ENCODE data around the gene GINS3. TPM values are rescaled to one million over a fixed set of nuclear protein-coding genes. Genes with fewer than 3 reads are reported as not detected.
"Not testable (repeated sequence)": the region's sequence is repeated elsewhere in the genome, so short reads cannot be mapped to it uniquely, and the experiment has no call there.

Gene GINS3
- total and polyA plus RNA-seq, 4 donors: 0.76 to 5.9 (median 1.2) TPM

DNA sequence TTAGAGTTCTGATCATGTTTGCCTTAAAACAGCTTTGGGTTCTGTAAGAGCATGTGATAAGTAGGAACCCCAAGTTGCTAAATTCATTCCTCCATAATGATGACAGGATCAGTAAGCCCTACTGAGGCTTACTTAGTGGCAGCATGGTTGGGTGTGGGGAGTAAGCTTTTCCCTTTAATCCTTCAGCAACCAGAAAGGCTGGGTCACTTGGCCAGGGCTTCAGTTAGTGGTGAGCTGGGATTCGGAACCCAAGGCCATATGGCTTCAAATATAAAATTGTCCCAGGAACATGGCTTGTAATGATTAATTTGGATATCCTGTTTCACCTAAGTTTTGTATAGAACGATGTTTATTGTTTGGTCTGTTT is 850 bp downstream of the GINS3 start:
- 64% methylated on average over 2 of the region's 2 CpGs for WGBS
- peak overlapping the region; percentile 85 to 96 (median 85) for H3K4me3 ChIP-seq (ENCODE audit: low read depth in 1 of 3, low read length in 3 of 3)

DNA sequence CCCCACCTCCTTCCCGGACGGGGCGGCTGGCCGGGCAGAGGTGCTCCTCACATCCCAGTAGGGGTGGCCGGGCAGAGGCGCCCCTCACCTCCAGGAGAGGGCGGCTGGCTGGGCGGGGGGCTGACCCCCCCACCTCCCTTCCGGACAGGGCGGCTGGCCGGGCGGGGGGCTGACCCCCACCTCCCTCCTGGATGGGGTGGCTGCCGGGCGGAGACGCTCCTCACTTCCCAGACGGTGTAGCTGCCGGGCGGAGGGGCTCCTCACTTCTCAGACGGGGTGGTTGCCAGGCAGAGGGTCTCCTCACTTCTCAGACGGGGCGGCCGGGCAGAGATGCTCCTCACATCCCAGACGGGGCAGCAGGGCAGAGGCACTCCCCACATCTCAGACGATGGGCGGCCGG is 4.6 kb downstream of the GINS3 start:
- not testable (repeated sequence) for H3K9me3 ChIP-seq (ENCODE audit: control insufficient read depth in 4 of 4, low read length in 3 of 4); H3K36me3 ChIP-seq (ENCODE audit: control insufficient read depth in 4 of 4, insufficient read depth in 3 of 4, low read depth in 1 of 4, low read length in 3 of 4); H3K4me1 ChIP-seq (ENCODE audit: control insufficient read depth in 4 of 4, insufficient read depth in 4 of 4, low read length in 3 of 4); DNase-seq (ENCODE audit: low spot score); H3K27ac ChIP-seq (ENCODE audit: low read depth in 1 of 2, low read length in 2 of 2); H3K27me3 ChIP-seq (ENCODE audit: control insufficient read depth in 4 of 4, insufficient read depth in 4 of 4, low read length in 3 of 4); H3K9ac ChIP-seq (ENCODE audit: low read depth in 1 of 2, low read length in 2 of 2); H3K4me3 ChIP-seq (ENCODE audit: low read depth in 1 of 3, low read length in 3 of 3)
- WGBS: 97% methylated on average over 26 of the region's 26 CpGs

More for the DNA sequence above, 850 bp downstream of the GINS3 start:
- H3K9ac ChIP-seq (ENCODE audit: low read depth in 1 of 2, low read length in 2 of 2): peak overlapping the region in 1 of 2 donors; percentile 52
- H3K27ac ChIP-seq (ENCODE audit: low read depth in 1 of 2, low read length in 2 of 2): no peak overlapping the region
- no peaks in the 10 kb centered on the region for H3K9me3 ChIP-seq (ENCODE audit: control insufficient read depth in 4 of 4, low read length in 3 of 4)
- no peak for DNase-seq (ENCODE audit: low spot score)
- peak in 1 of 2 donors; percentile 0 for TF ChIP-seq HNF4A (conservative IDR thresholded peaks at IDR 0.05)
- TF ChIP-seq, protein P1, sequence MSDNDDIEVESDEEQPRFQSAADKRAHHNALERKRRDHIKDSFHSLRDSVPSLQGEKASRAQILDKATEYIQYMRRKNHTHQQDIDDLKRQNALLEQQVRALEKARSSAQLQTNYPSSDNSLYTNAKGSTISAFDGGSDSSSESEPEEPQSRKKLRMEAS (IDR thresholded peaks at IDR 0.05): no peak
- no peaks in the 10 kb centered on the region for H3K36me3 ChIP-seq (ENCODE audit: control insufficient read depth in 4 of 4, insufficient read depth in 3 of 4, low read depth in 1 of 4, low read length in 3 of 4)
- H3K4me1 ChIP-seq (ENCODE audit: control insufficient read depth in 4 of 4, insufficient read depth in 4 of 4, low read length in 3 of 4): peaks cover 0 to 5% (median 2%) of the 10 kb centered on the region in 4 donors
- no peaks in the 10 kb centered on the region for H3K27me3 ChIP-seq (ENCODE audit: control insufficient read depth in 4 of 4, insufficient read depth in 4 of 4, low read length in 3 of 4)

DNA sequence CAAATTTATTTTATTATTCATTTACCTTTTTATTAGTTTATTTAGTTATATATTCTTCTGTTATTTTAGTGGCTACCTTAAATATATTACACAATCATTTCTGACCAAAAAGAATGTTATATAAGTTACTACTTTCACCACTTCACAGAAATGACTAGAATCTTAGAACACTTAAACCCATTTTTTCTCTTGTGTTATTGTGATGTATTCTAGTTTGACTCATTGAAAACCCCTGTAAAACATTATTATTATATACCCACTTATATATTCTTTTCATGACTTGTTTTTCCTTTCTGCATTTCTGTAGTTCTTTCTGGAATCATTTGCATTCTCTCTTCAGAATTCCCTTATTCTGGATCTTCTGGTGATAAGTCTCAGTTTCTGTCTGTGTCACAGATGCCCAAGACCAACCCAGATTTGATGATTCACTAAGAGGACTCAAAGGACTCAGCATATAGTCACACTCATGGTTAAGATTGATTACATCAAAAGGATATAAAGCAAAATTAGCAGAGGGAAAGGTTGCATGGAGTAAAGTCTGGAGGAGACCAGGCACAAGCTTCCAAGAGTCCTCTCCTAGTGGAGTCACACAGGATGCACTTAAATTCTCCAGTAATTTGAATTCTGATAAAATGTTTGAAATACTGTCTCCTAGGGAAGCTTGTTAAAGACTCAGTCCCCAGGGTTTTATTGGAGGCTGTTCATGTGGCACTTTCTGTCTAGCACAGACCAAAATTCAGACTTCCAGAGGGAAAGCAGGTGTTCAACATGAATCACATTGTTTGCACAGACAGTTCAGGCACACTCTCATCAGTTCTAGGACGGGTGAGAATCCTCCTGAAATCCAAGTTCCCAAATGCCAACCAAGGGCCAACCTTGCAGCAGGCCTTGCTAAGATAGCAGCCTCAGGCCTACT is 7.7 kb downstream of the GINS3 start:
- WGBS: 87% methylated on average over 1 of the region's 1 CpG
- no peak overlapping the region for H3K9ac ChIP-seq (ENCODE audit: low read depth in 1 of 2, low read length in 2 of 2)
- no peaks in the 10 kb centered on the region for H3K9me3 ChIP-seq (ENCODE audit: control insufficient read depth in 4 of 4, low read length in 3 of 4)
- H3K36me3 ChIP-seq (ENCODE audit: control insufficient read depth in 4 of 4, insufficient read depth in 3 of 4, low read depth in 1 of 4, low read length in 3 of 4): no peaks in the 10 kb centered on the region
- H3K27ac ChIP-seq (ENCODE audit: low read depth in 1 of 2, low read length in 2 of 2): no peak overlapping the region
- no peak overlapping the region for H3K4me3 ChIP-seq (ENCODE audit: low read depth in 1 of 3, low read length in 3 of 3)
- no peaks in the 10 kb centered on the region for H3K27me3 ChIP-seq (ENCODE audit: control insufficient read depth in 4 of 4, insufficient read depth in 4 of 4, low read length in 3 of 4)
- TF ChIP-seq, protein P2, sequence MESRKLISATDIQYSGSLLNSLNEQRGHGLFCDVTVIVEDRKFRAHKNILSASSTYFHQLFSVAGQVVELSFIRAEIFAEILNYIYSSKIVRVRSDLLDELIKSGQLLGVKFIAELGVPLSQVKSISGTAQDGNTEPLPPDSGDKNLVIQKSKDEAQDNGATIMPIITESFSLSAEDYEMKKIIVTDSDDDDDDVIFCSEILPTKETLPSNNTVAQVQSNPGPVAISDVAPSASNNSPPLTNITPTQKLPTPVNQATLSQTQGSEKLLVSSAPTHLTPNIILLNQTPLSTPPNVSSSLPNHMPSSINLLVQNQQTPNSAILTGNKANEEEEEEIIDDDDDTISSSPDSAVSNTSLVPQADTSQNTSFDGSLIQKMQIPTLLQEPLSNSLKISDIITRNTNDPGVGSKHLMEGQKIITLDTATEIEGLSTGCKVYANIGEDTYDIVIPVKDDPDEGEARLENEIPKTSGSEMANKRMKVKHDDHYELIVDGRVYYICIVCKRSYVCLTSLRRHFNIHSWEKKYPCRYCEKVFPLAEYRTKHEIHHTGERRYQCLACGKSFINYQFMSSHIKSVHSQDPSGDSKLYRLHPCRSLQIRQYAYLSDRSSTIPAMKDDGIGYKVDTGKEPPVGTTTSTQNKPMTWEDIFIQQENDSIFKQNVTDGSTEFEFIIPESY (IDR thresholded peaks at IDR 0.05): no peak
- TF ChIP-seq NR2F2 (IDR thresholded peaks at IDR 0.05): no peak
- no peak for TF ChIP-seq RAD21 (IDR thresholded peaks at IDR 0.05)
- no peak for DNase-seq (ENCODE audit: low spot score)
- H3K4me1 ChIP-seq (ENCODE audit: control insufficient read depth in 4 of 4, insufficient read depth in 4 of 4, low read length in 3 of 4): no peaks in the 10 kb centered on the region

DNA sequence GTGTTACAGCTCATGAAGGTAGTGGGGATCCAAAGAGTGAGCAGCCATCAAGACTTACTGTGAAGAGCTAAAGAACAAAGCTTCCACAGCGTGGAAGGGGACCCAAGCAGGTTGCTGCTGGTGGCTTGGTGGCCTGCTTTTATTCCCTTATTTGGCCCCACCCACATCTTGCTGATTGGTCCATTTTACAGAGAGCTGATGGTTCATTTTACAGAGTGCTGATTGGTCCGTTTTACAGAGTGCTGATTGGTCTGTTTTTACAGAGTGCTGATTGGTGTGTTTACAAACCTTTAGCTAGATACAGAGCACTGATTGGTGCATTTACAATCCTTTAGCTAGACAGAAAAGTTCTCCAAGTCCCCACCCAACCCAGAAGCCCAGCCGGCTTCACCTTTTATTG is 9.0 kb downstream of the GINS3 start:
- H3K4me1 ChIP-seq (ENCODE audit: control insufficient read depth in 4 of 4, insufficient read depth in 4 of 4, low read length in 3 of 4); H3K9ac ChIP-seq (ENCODE audit: low read depth in 1 of 2, low read length in 2 of 2); H3K27ac ChIP-seq (ENCODE audit: low read depth in 1 of 2, low read length in 2 of 2); DNase-seq (ENCODE audit: low spot score); H3K27me3 ChIP-seq (ENCODE audit: control insufficient read depth in 4 of 4, insufficient read depth in 4 of 4, low read length in 3 of 4); H3K36me3 ChIP-seq (ENCODE audit: control insufficient read depth in 4 of 4, insufficient read depth in 3 of 4, low read depth in 1 of 4, low read length in 3 of 4); H3K4me3 ChIP-seq (ENCODE audit: low read depth in 1 of 3, low read length in 3 of 3); H3K9me3 ChIP-seq (ENCODE audit: control insufficient read depth in 4 of 4, low read length in 3 of 4): not testable (repeated sequence)
- WGBS: 95% methylated on average over 3 of the region's 3 CpGs
